Body of pancreas (tissue), 4 donors: Measurements from ENCODE around the gene PTRHD1. TPM values are rescaled to one million over a fixed set of nuclear protein-coding genes. Genes with fewer than 3 reads are reported as not detected.
"Not testable (repeated sequence)": the region's sequence is repeated elsewhere in the genome, so short reads cannot be mapped to it uniquely, and the experiment has no call there.

Experiments used
- ATAC-seq: fragments of 150-250 bp; one replicate; pipeline ENCODE4 v1.9.1; 2016
- DNase-seq, 4 donors: peaks; one replicate each; pipeline ENCODE4 v3.0.0-alpha.2; 2019
- H3K27ac ChIP-seq, 4 donors: fragments of 200-600 bp; sonication (generic); 1 replicate in 3 of 4; 2 replicates in 1 of 4; pipeline versions ENCODE4 v1.5.1 to v1.6.1; 2016 to 2019; ENCODE audit warnings: mild to moderate bottlenecking in 1 of 4, mixed read lengths in 1 of 4, moderate library complexity in 1 of 4
- H3K27me3 ChIP-seq, 2 donors: fragments of 200-600 bp; sonication (generic); one replicate each; pipeline ENCODE4 v1.6.0; 2016; ENCODE audit warnings: mild to moderate bottlenecking in 1 of 2
- H3K36me3 ChIP-seq, 2 donors: fragments of 200-600 bp; sonication (generic); replicated peaks in 1 of 2; 2 replicates each; pipeline ENCODE4 v1.5.1; 2016; ENCODE audit warnings: low read depth in 2 of 2; ENCODE audit not compliant: insufficient read depth in 1 of 2
- H3K4me1 ChIP-seq: fragments of 200-600 bp; sonication (generic); one replicate; pipeline ENCODE4 v1.6.0; 2016
- H3K4me3 ChIP-seq, 2 donors: fragments of 200-600 bp; sonication (generic); 1 replicate in 1 of 2; 2 replicates in 1 of 2; pipeline ENCODE4 v1.5.1; 2016 to 2019
- H3K9me3 ChIP-seq, 3 donors: fragments of 200-600 bp; sonication (generic); 1 replicate in 2 of 3; 2 replicates in 1 of 3; pipeline ENCODE4 v1.5.1; 2016
- CTCF ChIP-seq, 7 experiments: fragments of 450-650 bp in 4 of 7; fragments of 200-600 bp in 3 of 7; sonication (generic) in 3 of 7; IDR thresholded peaks; one replicate each; pipeline ENCODE4 v1.5.1; 2016 to 2019; ENCODE audit warnings: antibody characterized with exemption in 7 of 7
- POLR2A ChIP-seq, 3 donors: fragments of 450-650 bp; IDR thresholded peaks; one replicate each; pipeline ENCODE4 v1.6.1; 2016; ENCODE audit warnings: antibody characterized with exemption in 3 of 3, mild to moderate bottlenecking in 2 of 3
- WGBS, 2 donors: methylation state at CpG; one replicate each; pipeline ENCODE4 v1.1.5; 2017; 5-methylcytosine and 5-hydroxymethylcytosine counted together
- intact Hi-C: fragments of 100-400 bp; cut with DNase I; formaldehyde crosslinking; loops from one replicate; pipeline ENCODE4 v1.15.1; 2023
- total RNA-seq, 2 donors: library from RNA; depleted of rRNA; stranded (reverse); fragments of >200 nt; gene quantifications; one replicate each; pipeline ENCODE4 v1.1.0, GENCODE V29; 2016

Gene PTRHD1
- total RNA-seq, 2 donors from 2014 or later: 13.7 to 15.5 TPM

DNA sequence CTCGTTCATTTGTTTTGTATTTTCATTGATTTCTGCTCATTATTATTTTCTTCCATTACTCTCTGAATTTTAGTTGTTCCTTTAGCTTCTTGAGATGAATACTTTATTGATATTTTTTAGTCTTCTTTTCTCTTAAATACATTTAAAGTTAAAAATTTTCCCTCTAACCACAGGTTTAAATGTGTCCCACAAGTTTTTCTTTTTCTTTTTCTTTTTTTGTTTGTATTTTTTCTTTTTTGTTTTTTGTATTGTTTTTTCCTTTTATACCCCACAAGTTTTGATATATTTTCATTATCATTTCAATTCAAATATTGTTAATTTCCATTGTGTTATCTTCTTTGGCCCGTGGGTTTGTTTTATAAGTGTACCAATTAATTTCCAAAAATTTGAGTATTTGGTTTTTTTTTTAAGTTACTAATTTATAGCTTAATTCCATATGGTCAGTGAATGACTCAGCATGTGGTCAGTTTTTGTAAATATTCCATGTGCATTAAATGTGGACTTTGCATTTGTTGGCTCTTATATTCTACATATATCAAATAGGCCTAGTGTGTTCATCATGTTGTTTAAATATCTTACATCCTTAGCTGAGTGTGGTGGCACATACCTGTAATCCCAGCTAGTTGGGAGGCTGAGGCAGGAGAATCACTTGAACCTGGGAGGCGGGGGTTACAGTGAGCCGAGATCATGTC lies 16.3 kb upstream of the PTRHD1 start:
- WGBS, 2 donors: 77 to 85% methylated on average over 4 of the region's 4 CpGs
- no peak overlapping the region for H3K27ac ChIP-seq
- H3K4me3 ChIP-seq: no peak overlapping the region
- ATAC-seq: no peak
- DNase-seq: no peak
- no peaks in the 10 kb centered on the region for H3K4me1 ChIP-seq
- H3K27me3 ChIP-seq: no peaks in the 10 kb centered on the region
- no peaks in the 10 kb centered on the region for H3K36me3 ChIP-seq
- H3K9me3 ChIP-seq: no peaks in the 10 kb centered on the region
- intact Hi-C loops: no loop called here
- no peak for TF ChIP-seq POLR2A (IDR thresholded peaks at IDR 0.05)
- no peak for TF ChIP-seq CTCF (IDR thresholded peaks at IDR 0.05)

DNA sequence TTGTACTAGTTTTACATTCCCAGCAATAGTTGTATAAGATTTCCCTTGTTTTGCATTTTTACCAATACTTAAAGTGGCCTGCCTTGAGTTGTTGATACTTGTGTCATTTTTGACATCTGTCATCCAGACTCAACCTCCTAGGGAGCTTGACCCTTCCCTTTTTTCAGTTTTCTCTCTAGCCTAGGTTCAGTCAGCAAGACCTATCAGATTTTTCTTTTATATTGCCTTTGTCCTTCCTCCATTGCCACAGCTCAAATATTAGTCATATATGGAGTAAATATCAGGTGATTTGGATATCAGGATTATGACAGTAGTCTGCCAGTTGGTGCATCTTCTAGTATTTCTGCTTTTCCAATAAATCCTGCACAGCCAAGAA lies 13.5 kb upstream of the PTRHD1 start:
- no peak overlapping the region for H3K4me3 ChIP-seq
- no peaks in the 10 kb centered on the region for H3K4me1 ChIP-seq
- DNase-seq (no peak), ATAC-seq (no peak)
- no peaks in the 10 kb centered on the region for H3K27me3 ChIP-seq
- no peaks in the 10 kb centered on the region for H3K36me3 ChIP-seq
- intact Hi-C loops: no loop called here
- TF ChIP-seq CTCF (IDR thresholded peaks at IDR 0.05) (no peak), POLR2A (IDR thresholded peaks at IDR 0.05) (no peak)
- H3K27ac ChIP-seq: no peak overlapping the region
- no peaks in the 10 kb centered on the region for H3K9me3 ChIP-seq

DNA sequence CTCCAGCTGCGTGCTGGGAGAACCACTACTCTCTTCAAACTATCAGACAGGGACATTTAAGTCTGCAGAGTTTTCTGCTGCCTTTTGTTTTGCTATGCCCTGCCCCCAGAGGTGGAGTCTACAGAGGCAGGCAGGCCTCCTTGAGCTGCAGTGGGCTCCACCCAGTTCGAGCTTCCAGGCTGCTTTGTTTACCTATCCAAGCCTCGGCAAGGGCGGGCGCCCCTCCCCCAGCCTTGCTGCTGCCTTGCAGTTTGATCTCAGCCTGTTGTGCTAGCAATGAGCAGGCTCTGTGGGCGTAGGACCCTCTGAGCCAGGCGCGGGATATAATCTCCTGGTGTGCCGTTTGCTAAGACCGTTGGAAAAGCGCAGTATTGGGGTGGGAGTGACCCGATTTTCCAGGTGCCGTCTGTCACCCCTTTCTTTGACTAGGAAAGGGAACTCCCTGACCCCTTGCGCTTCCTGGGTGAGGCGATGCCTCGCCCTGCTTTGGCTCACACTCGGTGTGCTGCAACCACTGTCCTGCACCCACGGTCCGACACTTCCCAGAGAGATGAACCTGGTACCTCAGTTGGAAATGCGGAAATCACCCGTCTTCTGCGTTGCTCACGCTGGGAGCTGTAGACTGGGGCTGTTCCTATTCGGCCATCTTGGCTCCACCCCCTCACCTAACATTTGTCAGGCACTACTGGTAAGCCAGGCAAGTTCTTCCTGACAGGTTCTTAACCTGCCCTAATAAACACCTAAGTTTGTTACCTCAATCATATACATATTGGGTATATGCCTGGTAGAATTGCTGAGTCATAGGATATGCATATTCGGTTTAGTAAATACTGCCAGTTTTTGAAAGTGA lies 12.8 kb upstream of the PTRHD1 start:
- H3K36me3 ChIP-seq, ATAC-seq, DNase-seq, H3K4me1 ChIP-seq, H3K27ac ChIP-seq, H3K27me3 ChIP-seq, H3K4me3 ChIP-seq, intact Hi-C loops, H3K9me3 ChIP-seq: not testable (repeated sequence)
- 89 to 94% methylated on average over 19 to 25 of the region's 25 CpGs for WGBS, 2 donors

DNA sequence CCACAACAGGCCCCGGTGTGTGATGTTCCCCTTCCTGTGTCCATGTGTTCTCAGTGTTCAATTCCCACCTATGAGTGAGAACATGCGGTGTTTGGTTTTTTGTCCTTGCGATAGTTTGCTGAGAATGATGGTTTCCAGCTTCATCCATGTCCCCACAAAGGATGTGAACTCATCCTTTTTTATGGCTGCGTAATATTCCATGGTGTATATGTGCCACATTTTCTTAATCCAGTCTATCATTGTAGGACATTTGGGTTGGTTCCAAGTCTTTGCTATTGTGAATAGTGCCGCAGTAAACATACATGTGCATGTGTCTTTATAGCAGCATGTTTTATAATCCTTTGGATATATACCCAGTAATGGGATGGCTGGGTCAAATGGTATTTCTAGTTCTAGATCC lies 7.3 kb upstream of the PTRHD1 start:
- H3K4me1 ChIP-seq, H3K4me3 ChIP-seq, DNase-seq, H3K9me3 ChIP-seq, H3K36me3 ChIP-seq, H3K27ac ChIP-seq, intact Hi-C loops, ATAC-seq, H3K27me3 ChIP-seq: not testable (repeated sequence)
- WGBS, 2 donors: 82 to 100% methylated on average over 5 of the region's 5 CpGs

DNA sequence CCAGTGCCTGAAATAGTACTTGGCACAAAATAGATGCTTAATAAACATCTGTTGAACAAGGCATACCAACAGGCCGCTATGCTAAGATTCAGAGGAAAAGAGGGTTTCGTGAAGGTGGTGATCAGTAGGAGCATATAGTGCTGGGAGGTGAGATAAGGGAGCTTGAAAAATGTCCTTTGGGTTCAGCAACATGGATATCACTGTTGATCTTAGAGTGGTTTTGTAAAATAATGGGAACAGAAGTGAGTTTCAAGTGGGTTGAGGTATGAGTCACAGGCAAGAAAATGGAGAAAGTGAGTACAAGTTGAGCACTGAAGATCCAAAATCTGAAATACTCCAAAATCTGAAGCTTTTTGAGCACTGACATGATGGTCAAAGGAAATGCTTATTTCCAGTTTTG lies 4.5 kb upstream of the PTRHD1 start:
- Histone ChIP-seq H3K27me3 (no peaks in the 10 kb centered on the region), H3K9me3 (no peaks in the 10 kb centered on the region), H3K36me3 (no peaks in the 10 kb centered on the region), H3K27ac (no peak overlapping the region), H3K4me1 (peaks cover 6% of the 10 kb centered on the region), H3K4me3 (no peak overlapping the region)
- intact Hi-C loops: no loop called here
- WGBS, 2 donors: 92 to 94% methylated on average over 2 of the region's 2 CpGs
- DNase-seq (no peak), ATAC-seq (no peak)
- TF ChIP-seq CTCF (IDR thresholded peaks at IDR 0.05): no peak
- TF ChIP-seq POLR2A (IDR thresholded peaks at IDR 0.05): no peak
